Lower lobe of right lung (tissue), 2 donors: Measurements from ENCODE around the gene DOCK3. TPM values are rescaled to one million over a fixed set of nuclear protein-coding genes. Genes with fewer than 3 reads are reported as not detected.

ENCODE experiments used
- ATAC-seq, 2 donors: fragments of 200-7000 bp; cut with Tn5 transposase; one replicate each; pipeline ENCODE4 v1.9.1; 2020 to 2022; ENCODE audit warnings: mild to moderate bottlenecking in 2 of 2, moderate library complexity in 2 of 2
- DNase-seq: peaks from one replicate; pipeline ENCODE4 v3.0.0-alpha.2; 2020
- H3K27ac ChIP-seq: fragments of 200-600 bp; one replicate; pipeline ENCODE4 v1.8.0; 2022
- H3K27me3 ChIP-seq: fragments of 200-600 bp; one replicate; pipeline ENCODE4 v1.8.0; 2022; ENCODE audit warnings: low read depth
- H3K36me3 ChIP-seq: fragments of 200-600 bp; one replicate; pipeline ENCODE4 v1.8.0; 2022; ENCODE audit warnings: mild to moderate bottlenecking
- H3K4me1 ChIP-seq: fragments of 200-600 bp; one replicate; pipeline ENCODE4 v1.8.0; 2022
- H3K4me3 ChIP-seq: fragments of 200-600 bp; one replicate; pipeline ENCODE4 v1.8.0; 2022; ENCODE audit warnings: mild to moderate bottlenecking
- H3K9me3 ChIP-seq: fragments of 200-600 bp; one replicate; pipeline ENCODE4 v1.8.0; 2022
- intact Hi-C: fragments of 100-400 bp; cut with DNase I; formaldehyde crosslinking; loops from one replicate; pipeline ENCODE4 v1.11.0; 2022
- total RNA-seq: library from RNA; stranded (reverse); fragmentation: NEBNext Ultra II Directional; extraction: Animal tissue kit (Norgen Biotek cat#: 25700); gene quantifications from one replicate; pipeline ENCODE4 v1.2.1, GENCODE V29; 2021
- TF ChIP-seq, protein P1 (sequence below): fragments of 200-600 bp; IDR thresholded peaks from one replicate; pipeline ENCODE4 v1.8.0; 2022; ENCODE audit warnings: antibody characterized with exemption, mild to moderate bottlenecking
- donor health status: DM: no; HTN: yes; CAD: no; lungs with severe emphysema.

DOCK3 gene
- total RNA-seq, 1 donor from 2014 or later, result 1.5 TPM

GRCh38 chr3:50657407-50657806, 17.3 kb upstream of the DOCK3 start:
- Histone ChIP-seq H3K4me3 (no peak overlapping the region), H3K4me1 (no peaks in the 10 kb centered on the region), H3K27me3 (no peaks in the 10 kb centered on the region), H3K27ac (no peak overlapping the region), H3K9me3 (no peaks in the 10 kb centered on the region), H3K36me3 (no peaks in the 10 kb centered on the region)
- DNase-seq (no peak), ATAC-seq (no peak)
- TF ChIP-seq, protein P1, sequence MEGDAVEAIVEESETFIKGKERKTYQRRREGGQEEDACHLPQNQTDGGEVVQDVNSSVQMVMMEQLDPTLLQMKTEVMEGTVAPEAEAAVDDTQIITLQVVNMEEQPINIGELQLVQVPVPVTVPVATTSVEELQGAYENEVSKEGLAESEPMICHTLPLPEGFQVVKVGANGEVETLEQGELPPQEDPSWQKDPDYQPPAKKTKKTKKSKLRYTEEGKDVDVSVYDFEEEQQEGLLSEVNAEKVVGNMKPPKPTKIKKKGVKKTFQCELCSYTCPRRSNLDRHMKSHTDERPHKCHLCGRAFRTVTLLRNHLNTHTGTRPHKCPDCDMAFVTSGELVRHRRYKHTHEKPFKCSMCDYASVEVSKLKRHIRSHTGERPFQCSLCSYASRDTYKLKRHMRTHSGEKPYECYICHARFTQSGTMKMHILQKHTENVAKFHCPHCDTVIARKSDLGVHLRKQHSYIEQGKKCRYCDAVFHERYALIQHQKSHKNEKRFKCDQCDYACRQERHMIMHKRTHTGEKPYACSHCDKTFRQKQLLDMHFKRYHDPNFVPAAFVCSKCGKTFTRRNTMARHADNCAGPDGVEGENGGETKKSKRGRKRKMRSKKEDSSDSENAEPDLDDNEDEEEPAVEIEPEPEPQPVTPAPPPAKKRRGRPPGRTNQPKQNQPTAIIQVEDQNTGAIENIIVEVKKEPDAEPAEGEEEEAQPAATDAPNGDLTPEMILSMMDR, result no peak
- intact Hi-C loops, result no loop called here

- Histone ChIP-seq H3K27ac (no peak overlapping the region), H3K4me3 (no peak overlapping the region), H3K36me3 (no peaks in the 10 kb centered on the region), H3K27me3 (no peaks in the 10 kb centered on the region), H3K9me3 (no peaks in the 10 kb centered on the region), H3K4me1 (peaks cover 1% of the 10 kb centered on the region)
- DNase-seq (no peak), ATAC-seq (no peak)
- intact Hi-C loops, result no loop called here
- TF ChIP-seq, protein P1, result no peak
Measured at GRCh38 chr3:50657816-50658215, 16.9 kb upstream of the DOCK3 start.

- Histone ChIP-seq H3K4me3 (no peak overlapping the region), H3K4me1 (peaks cover 6% of the 10 kb centered on the region), H3K27me3 (no peaks in the 10 kb centered on the region), H3K36me3 (no peaks in the 10 kb centered on the region), H3K27ac (no peak overlapping the region), H3K9me3 (no peaks in the 10 kb centered on the region)
- DNase-seq, result no peak
- TF ChIP-seq, protein P1, result no peak
- intact Hi-C loops, result no loop called here
- no peak for ATAC-seq
Measured at GRCh38 chr3:50658416-50658815, 16.3 kb upstream of the DOCK3 start.

GRCh38 chr3:50658831-50659230, 15.9 kb upstream of the DOCK3 start:
- no peak overlapping the region for H3K4me3 ChIP-seq
- H3K36me3 ChIP-seq, result no peaks in the 10 kb centered on the region
- H3K4me1 ChIP-seq, result peaks cover 6% of the 10 kb centered on the region
- ATAC-seq, result no peak
- DNase-seq, result no peak
- intact Hi-C loops, result no loop called here
- no peaks in the 10 kb centered on the region for H3K27me3 ChIP-seq
- no peaks in the 10 kb centered on the region for H3K9me3 ChIP-seq
- TF ChIP-seq, protein P1, result no peak
- no peak overlapping the region for H3K27ac ChIP-seq

DNA sequence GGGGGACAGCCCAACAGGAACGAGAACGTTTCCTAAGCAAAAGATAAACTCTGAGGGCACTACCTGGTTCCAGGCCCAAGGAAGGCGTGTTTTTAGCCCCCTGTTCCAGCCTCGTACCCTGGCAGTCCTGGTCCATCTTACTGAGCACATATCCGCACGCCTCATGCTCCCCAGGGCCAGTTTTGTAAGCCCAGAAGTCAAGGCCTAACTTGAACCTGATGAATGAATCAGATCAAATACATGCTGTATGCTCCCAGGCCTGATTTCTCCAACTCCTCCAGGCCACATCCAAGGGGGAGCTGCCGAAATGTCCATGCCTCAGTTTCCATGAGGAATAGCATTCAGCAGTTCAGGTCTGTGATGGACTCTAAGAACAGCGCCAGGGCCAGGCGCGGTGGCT, 14.3 kb upstream of the DOCK3 start:
- no peak overlapping the region for H3K27ac ChIP-seq
- no peaks in the 10 kb centered on the region for H3K27me3 ChIP-seq
- no peak overlapping the region for H3K4me3 ChIP-seq
- TF ChIP-seq, protein P1, result no peak
- peaks cover 6% of the 10 kb centered on the region for H3K4me1 ChIP-seq
- no peak for ATAC-seq
- no peak for DNase-seq
- intact Hi-C loops, result no loop called here
- H3K9me3 ChIP-seq, result no peaks in the 10 kb centered on the region
- no peaks in the 10 kb centered on the region for H3K36me3 ChIP-seq

DNA sequence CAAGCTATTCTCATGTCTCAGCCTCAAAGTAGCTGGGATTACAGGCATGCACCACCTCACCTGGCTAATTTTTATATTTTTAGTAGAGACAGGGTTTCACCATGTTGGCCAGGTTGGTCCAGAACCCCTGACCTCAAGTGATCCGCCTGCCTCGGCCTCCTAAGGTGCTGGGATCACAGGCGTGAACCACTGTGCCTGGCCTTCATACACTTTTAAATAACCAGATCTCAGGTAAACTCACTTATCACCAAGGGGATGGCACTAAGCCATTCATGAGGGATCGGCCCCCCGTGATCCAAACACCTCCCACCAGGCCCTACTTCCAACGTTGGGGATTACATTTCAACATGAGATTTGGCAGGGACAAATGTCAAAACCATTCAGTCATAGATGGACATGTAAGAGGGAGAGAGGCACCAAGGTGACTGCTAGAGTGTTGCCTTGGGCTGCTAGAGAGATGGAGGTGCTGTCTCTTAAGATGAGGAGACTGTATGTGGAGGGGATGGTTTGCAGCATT, 13.3 kb upstream of the DOCK3 start:
- intact Hi-C loops, result no loop called here
- Histone ChIP-seq H3K9me3 (no peaks in the 10 kb centered on the region), H3K36me3 (no peaks in the 10 kb centered on the region), H3K27ac (no peak overlapping the region), H3K27me3 (no peaks in the 10 kb centered on the region), H3K4me3 (no peak overlapping the region), H3K4me1 (peaks cover 6% of the 10 kb centered on the region)
- no peak for DNase-seq
- no peak for ATAC-seq
- TF ChIP-seq, protein P1, result no peak
